ENCODE results near the gene MRE11.

Gene MRE11

GRCh38 chr11:94504689-94505293, 11.1 kb upstream of the MRE11 start:
- DNase-seq, result peak in 1 of 2 donors; percentile 71

- no peak for DNase-seq
These were observed 7.9 kb upstream of the MRE11 start for GRCh38 chr11:94501522-94501921.

GRCh38 chr11:94500181-94500580, 6.5 kb upstream of the MRE11 start:
- DNase-seq, result no peak

GRCh38 chr11:94494126-94494680, 559 bp upstream of the MRE11 start:
- DNase-seq, result no peak

GRCh38 chr11:94486068-94486467, 7.6 kb downstream of the MRE11 start:
- no peak for DNase-seq

GRCh38 chr11:94481342-94481741, 12.3 kb downstream of the MRE11 start:
- DNase-seq, result no peak

- DNase-seq, result no peak
These were observed 16.0 kb downstream of the MRE11 start for GRCh38 chr11:94477624-94478023.

- DNase-seq, result peak in 1 of 2 donors; percentile 44
These were observed 20.5 kb downstream of the MRE11 start for GRCh38 chr11:94472916-94473799.

GRCh38 chr11:94469416-94469815, 24.2 kb downstream of the MRE11 start:
- no peak for DNase-seq

GRCh38 chr11:94459576-94459975, 34.1 kb downstream of the MRE11 start:
- DNase-seq, result no peak

- DNase-seq, result no peak
These were observed 36.3 kb downstream of the MRE11 start for GRCh38 chr11:94457118-94458029.

- no peak for DNase-seq
These were observed 37.8 kb downstream of the MRE11 start for GRCh38 chr11:94455861-94456260.

GRCh38 chr11:94454301-94454700, 39.3 kb downstream of the MRE11 start:
- DNase-seq, result no peak

- DNase-seq, result no peak
These were observed 40.7 kb downstream of the MRE11 start for GRCh38 chr11:94452988-94453387.

- no peak for DNase-seq
These were observed 43.6 kb downstream of the MRE11 start for GRCh38 chr11:94450048-94450447.

- no peak for DNase-seq
These were observed 44.2 kb downstream of the MRE11 start for GRCh38 chr11:94449437-94449836.

- no peak for DNase-seq
These were observed 44.6 kb downstream of the MRE11 start for GRCh38 chr11:94449029-94449428.

- no peak for DNase-seq
These were observed 46.5 kb downstream of the MRE11 start for GRCh38 chr11:94447149-94447548.

- DNase-seq, result no peak
These were observed 48.0 kb downstream of the MRE11 start for GRCh38 chr11:94445641-94446040.

GRCh38 chr11:94433049-94433448, 60.6 kb downstream of the MRE11 start:
- no peak for DNase-seq

- no peak for DNase-seq
These were observed 69.0 kb downstream of the MRE11 start for GRCh38 chr11:94424662-94425061.

- DNase-seq, result no peak
These were observed 69.6 kb downstream of the MRE11 start for GRCh38 chr11:94424011-94424410.

GRCh38 chr11:94423507-94423906, 70.1 kb downstream of the MRE11 start:
- no peak for DNase-seq
